NCI-H1436 (cell line): ENCODE results near the gene GPR68.
"Not testable (repeated sequence)": the region's sequence is repeated elsewhere in the genome, so short reads cannot be mapped to it uniquely, and the experiment has no call there.

ENCODE experiments used
- DNase-seq: peaks from one replicate; lab custom pipeline; 2025; lab: John Stamatoyannopoulos, UW

Gene GPR68

DNA sequence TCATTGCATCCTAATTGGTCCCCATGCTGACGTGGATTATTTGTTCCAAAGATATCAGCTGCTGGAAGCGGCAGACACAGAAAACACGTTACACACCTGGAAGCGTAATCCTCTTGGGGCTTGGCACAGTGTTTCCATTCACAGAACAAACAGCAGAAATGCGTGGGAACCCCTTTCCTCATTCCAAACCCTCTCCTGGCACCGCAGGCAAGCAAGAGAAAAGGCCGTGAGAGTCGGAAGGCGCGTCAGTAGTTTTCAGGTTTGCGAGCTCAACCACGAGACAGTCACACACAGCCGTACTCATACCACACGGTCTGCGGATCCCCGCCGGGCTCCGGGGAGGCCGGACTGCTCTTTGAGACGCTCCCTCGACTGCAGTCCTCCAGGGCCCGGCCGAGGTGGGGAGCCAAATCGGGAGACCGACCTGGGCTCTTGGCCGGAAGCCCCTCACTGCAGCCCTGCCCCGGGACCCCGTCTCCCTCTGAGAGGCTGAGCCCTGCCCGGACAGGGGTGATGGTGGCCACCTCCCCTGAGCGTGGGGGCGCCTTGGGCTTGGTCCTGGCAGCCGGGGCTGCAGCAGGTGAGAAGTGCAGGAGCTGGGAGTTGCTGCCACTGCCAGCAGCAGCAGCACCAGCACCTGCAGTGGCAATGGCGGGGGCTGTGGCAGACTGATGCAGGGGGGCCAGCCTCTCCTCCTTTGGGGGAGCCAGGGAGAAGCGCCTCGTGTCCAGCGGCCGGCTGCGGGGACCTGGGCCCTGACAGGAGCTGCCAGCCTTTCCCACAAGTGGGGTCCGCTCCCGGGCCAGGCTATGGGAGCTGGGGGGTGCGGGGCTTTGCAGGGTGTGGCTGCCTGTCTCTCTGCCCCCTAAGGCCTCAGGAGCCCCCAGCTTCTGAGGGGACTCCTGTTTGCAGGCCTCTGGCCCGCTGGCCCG lies 28.1 kb upstream of the GPR68 start:
- DNase-seq = no peak

DNA sequence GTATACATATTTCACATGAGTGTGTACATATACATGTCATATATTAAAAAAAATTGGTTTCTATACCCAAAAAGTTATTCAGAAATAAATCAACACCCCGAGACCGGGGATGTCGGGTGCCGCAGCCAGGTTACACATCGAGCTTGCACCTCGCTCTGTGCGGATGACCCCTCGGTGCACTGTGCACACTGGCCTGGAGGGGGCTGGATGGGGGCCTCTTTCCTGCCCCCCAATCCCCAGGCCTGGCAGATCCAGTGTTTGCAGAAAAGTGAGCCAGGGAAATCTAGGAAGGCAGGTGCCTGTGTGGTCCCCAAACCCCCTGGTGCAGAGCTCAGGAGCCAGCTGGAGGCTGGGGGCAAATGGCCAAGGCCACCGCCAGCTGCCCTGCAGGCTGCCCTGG lies 27.1 kb upstream of the GPR68 start:
- DNase-seq = no peak

DNA sequence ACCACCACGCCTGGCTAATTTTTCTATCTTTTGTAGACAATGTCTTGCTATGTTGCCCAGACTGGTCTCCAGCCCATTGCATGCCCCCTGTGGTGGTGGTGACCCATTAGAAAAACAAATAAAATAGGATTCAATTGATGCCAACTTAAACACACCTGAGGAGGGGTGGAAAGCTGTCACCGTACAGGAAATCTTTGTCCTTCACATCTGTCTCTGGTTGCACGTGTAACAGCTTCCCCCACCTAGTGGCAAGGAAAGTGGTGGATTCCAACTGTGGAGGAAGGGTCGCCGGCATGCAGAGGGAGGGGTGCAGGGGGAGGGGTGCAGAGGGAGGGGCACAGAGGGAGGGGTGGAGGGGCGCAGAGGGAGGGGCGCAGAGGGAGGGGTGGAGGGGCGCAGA lies 26.1 kb upstream of the GPR68 start:
- no peak for DNase-seq

DNA sequence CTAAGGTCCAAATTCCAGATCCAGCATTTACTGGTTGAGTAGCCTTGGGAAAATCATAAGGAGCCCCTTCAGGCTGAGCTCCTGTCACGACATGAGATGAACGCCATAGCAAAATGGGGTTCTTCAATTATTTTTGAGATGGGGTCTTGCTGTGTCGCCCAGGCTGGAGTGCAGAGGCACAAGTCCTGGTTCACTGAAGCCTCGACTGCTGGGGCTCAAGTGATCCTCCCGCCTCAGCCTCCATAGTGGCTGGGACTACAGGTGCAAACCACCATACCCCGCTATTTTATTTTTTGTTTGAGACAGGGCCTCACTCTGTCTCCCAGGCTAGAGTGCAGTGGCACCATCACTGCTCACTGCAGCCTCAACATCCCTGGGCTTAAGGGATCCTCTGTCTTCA lies 25.7 kb upstream of the GPR68 start:
- DNase-seq = no peak

DNA sequence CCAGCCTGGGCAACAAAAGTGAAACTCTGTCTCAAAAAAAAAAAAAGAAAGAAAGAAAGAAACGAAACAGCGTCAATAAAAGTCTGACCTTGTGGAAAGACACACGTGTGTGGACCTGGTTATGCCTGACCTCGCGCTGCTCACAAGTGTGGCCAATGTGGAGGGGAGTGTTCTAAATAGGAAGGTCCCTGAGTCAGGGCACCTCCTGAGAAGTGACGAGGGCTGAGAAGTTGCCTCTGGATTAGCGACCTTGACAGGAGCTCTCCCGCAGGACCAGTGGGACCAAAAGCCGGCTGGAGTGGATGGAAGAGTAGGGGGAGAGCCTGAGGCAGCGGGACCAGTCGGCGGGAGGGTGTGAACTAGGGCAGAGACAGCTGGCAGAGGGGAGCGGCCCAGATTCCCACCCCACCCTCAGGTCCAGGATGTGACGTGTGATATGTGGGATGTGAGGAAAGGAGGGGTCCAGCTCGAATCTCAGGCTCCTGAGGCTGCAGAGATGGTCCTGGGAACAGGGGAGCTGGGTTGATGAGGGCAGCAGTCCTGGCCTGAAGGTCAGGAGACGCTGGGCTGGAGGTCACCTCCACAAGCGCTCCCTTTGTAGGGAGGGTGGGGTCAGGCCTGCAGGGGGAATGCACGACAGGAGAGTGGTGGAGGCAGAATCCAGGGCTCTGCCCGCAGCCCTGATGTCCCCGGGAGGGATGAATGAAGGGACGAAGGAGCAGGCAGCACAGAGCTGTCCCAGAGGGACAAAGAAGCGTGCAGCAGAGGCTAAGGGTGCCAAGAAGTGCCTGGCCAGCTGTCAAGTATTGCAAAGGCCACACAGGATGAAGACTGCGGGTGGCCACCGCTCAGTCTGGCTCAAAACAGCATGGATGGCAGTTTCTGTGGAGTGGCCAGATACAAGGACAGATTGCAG lies 24.8 kb upstream of the GPR68 start:
- DNase-seq = no peak

DNA sequence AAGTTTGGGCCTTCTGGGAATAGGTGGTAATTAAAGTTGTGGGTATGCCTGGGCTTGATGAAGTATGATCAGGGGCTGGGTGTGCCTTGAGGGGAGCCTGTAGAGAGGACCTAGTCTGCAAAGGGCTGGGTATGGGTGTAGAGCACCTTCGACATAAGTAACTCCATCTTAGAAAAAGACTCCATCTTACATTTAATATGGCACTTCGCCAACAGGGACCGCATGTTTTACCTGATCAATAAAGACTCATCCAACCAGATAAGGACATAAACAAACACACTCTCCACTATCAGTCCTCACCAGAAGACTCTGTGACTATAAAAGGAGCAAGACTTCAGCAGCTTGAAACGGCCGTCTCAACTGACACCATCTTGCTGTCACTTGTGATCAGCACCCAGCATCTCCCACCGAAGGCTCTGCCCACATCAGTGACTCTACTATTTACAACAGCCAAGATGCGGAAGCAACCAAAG lies 23.5 kb upstream of the GPR68 start:
- no peak for DNase-seq

DNA sequence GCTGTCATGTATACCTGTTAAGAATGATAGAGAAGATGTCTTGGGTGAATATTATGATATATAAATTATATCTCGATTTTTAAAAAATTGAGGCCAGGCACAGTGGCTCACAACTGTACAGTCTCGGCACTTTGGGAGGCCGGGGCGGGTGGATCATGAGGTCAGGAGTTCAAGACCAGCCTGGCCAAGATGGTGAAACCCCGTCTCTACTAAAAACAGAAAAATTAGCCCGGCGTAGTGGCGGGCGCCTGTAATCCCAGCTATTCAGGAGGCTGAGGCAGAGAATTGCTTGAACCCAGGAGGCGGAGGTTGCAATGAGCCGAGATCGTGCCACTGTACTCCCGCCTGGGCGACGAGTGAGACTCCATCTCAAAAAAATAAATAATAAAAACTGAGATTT lies 21.8 kb upstream of the GPR68 start:
- DNase-seq = not testable (repeated sequence)

DNA sequence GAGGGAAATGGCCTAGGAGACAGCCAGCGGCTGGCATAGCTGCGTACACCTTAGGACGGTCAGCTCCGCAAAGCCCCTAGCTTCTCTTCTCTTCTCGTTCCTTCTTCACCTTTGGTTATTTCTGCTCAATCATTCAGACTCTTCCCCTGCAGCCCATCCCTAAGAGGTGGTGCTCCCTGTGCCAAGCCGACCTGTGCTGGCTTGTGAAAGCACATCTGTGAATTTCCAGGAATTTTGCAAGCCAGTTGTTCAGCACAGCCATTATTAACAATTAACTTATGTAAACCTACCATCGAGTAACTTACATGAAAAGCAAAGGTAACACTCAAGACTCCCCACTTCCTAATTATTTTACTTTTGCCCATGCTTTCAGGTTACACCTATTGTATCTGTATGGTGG lies 20.9 kb upstream of the GPR68 start:
- DNase-seq = no peak

DNA sequence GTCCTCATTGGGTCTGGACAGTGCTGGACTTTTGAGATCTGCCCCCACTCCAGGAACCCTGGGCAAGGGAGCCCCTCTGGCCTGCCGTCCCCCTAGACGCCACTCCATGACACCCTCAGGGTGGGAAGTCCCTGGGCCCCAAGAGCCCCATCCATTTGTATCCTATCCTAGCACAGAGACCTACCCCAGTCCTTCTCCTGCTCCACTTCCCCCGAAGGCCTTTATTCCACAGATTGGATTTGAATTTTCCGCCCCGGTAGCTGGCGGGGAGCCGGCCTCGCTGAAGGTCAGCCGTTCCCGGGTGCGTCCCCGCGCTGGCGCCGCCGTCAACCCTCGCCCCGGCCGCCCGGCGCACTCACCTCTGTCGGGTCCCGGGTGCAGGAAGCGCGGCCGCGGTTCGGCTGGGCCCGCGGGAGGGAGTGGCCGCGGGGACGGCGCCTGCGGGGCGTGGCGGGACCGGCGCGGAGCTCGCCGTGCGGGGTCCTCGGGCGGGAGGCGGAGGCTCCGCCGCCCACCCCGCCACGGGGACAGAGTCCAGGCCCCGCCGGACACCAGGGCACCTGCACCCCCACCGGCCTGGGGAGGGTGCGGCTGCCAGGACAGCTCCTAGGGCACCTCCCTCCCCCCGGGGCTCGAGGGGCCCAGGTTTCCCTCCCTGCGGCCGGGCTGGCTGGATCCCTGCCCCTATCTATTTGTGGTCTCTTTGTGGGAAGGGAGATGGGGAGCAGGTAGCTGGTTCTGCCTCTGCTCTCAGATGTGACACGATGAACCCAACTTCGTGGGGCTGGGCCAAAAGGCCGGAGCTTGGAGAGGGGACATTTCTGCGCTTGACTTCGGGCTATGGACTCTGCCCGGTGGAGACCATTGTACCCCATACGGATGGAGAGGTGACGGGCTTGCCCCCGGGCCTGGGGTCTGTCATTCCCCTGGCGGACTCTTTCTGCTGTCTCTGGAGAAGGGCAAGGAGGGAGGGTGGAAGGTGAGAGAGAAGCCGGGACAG lies 19.9 kb upstream of the GPR68 start:
- DNase-seq = no peak

DNA sequence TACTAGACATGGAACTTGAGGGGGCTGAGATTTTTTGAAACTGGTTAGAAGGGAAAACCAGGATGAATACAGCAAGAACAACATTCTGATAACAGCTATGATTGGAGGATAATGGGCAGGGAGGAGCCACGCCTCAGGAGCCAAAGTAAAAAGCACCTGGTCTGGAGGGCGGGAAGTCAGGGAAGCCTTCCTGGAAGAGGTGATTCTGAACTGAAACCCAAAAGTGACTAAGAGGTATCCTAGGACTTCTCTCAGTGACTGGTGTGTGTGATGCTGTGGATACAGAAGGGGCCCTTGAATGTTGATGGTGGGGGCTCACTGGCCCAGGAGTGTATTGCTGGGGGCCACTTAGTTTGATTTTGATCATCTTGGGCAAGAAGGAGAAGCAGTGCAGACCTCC lies 18.8 kb upstream of the GPR68 start:
- no peak for DNase-seq

DNA sequence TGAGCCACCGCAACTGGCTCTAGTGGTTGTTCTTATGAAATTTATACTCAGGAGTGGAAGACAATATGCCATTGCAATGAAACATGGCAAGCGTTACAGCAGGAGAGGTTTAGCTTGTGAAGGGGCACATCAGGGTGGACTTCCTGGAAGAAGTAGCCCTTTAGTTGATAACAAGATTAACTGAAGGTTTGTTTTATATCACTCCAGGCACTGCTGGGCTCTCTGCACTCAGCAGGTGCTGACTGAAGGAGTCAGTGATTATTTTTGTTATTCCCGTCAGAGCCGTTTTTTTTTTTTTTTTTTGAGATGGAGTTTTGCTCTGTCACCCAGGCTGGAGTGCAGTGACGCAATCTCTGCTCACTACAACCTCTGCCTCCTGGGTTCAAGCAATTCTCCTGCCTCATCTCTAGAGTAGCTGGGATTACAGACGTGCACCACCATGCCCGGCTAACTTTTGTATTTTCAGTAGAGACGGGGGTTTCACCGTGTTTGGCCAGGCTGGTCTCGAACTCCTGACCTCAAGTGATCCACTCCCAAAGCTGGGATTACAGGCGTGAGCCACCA lies 17.6 kb upstream of the GPR68 start:
- DNase-seq = no peak

DNA sequence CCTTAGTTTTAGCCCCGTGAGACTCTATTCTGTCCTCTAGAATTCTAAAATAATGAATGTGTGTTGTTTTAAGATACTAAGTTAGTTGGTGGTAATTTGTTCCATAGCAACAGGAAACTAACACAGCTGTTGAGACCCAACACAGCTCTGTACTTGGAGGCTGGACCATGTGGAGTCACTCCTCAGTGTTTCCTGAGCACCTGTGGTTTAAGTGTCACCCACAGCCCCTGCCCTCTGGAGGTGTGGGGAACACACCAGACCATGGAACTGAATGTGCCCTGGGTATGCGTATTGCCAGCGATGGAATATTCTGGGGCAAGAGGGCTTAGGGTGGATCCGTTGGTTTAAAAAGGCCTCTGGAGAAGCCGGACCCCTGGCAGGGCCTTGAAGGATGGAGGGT lies 16.6 kb upstream of the GPR68 start:
- DNase-seq = no peak

DNA sequence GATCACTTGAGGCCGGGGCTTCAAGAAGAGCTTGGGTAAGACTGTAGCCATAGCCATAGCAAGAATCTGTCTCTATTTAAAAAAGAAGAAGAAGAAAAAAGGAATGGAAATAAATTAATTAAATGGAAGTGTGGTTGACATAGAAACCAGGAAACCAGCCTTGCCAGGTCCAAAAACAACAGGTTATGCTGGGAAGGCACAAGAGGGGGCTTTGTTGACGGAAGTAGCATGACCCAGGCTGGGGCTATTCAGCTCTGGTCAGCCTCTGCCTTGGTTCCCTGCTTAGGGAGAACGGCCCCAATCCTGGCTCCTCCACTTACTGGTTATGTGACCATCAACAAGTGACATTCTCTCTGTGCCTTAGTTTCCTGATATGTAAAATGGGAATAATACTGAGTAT lies 14.4 kb upstream of the GPR68 start:
- DNase-seq = no peak

DNA sequence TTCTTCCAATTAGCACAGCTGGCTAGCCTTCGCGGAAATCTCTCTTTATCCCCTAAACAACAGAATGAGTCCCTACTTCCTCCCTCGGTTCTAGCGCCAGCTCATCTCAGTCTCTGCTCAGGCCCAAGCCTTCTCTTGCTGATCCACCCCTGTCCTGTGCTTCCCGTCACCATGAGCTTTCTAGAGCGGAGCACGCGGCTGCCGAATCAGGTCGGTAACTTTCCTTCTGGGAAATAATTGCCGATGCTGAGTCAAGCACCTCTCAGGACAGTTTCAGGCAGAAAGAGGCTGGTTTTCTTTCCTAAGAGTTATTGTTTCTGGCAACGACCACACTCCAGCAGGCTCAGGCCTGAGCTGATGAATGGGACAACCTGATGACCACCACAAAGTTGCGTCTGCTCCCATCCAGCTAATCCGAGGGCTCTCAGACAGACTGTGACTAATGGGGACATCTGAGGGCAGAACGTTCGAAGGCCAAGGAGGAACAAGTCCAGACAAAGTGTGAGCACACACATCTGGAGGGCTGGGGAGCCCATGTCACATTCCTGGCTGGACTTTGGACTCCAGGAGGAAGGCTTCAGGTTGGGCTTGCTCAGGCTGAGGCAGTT lies 13.6 kb upstream of the GPR68 start:
- no peak for DNase-seq

DNA sequence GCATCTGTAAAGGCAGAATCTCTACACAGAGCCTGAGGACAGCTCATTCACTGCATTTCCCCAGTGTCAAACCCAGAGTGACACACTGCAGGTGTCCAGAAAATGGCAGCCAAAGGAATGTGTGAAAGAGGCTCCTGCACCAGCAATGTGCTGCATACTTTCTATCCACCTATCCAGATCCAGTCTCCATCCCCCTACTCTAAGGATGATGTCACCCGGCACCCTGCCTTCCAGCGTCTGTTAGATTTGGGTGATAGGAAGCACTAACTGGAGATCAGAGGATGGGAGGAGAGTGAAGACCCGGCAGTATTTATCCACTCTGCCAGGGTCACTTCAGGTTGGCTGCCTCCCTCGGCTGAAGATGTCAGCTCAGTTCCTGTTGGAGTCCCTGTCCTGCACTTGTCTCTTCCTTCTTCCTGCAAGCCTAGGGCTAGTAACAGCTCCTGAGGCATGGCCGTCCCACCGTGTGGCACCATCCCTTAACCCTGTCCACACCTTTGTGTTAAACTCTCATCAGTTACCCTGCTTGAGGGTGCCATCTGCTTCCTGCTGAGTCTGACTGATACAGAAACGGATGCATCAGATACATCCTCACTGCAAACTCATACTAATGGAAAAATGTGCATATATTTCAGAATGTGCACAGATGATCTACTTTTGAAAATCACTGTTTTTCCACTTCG lies 13.0 kb upstream of the GPR68 start:
- DNase-seq = no peak

DNA sequence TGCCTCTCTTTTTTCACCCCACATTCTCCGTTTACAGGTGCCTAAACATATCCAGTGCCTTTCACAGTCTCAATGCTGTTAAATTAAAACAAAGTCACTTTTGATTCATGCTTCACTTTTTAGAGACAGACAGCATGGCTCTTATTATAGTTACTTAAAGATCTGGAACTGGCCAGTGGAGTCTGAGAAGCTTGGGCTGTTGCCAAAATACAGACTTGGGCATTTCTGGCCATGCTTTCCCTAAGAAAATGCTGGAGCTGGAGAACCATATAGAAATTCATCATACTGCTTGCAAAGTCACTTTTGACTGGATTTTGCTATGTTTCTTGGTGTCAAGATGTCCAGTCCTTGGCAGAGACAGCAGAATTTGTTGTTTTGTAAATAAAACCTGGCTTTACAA lies 12.2 kb upstream of the GPR68 start:
- no peak for DNase-seq

DNA sequence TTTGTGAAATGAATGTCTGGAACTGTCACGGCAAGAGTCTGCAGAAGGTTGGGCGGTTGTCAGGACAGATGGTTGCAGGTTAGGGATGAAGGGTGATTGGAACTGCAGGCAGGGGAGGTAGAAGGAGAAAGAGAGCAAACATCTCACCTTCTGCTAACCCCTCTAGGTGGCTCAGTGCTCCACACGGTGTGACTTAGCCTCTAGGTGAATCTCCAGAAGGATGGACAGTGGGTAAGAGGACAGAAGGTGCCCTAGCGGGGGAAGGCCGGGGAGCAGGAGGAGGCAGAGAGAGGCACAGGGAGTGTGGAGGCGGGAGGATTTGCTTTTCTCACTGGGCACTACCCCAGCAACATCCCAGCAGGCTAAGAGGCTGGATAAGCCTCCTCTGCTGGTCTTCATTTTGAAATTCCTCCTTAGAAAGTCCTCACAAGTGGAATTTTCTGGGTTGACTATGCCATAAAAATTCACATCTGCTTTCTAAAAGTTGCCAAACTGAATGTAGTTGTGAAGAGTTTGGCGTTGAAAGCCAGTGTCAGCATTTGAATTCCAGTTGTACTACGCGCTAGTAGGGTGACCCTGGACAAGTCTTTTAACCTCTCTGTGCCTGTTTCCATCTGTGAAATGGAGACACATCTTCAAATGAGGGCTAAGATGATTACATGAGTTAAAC lies 10.7 kb upstream of the GPR68 start:
- no peak for DNase-seq

DNA sequence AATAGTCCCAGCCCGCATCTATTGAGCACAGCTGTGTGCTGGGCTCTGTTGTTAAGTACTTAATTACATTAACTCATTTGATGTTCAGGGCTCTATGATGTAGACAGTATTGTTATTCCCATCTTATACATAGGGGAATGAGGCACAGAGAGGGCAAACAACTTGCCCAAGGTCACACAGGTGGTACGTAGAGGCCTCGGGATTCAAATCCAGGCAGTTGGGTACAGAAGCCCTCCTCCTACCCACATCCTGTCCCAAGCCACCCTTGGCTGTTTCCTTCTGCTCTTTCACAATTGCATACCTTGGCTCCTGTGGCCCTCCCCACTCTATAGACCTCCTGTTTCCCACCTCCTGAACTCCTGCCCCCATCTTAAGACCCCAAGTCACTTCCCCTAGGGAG lies 10.0 kb upstream of the GPR68 start:
- no peak for DNase-seq

DNA sequence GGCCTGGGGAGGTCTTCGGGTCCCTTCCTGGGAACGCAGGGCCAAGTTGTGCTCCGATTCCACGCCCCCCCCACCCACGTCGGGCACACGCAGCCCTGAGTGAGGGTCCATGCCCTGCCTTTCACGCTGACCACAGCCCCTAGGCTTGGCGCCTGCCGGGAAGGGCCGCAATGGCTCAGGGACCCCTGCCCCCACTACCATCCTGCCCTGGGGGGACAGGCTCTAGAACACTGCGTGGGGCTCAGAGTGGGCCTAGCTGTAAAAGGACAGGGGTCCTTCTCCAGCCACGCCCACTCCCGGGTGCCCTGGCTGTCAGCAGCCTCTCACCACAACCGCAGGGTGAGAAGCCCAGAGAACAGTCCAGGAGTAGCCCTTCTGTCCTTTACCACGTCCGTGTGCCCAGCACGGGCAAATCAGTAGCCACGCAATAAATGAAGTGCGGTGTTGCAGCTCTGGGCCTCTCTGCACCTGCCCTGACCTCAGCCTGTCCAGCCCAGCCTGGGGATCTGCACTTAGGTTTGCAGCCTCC lies 9.4 kb upstream of the GPR68 start:
- no peak for DNase-seq
